Effector memory CD8-positive, alpha-beta T cell (primary cell): Measurements from ENCODE around the gene NOTCH3.

Experiments used
- ATAC-seq: fragments of 150-1000 bp; cut with Tn5 transposase; replicated peaks from 2 replicates; pipeline ENCODE4 v1.10.0; 2021; ENCODE audit warnings: mild to moderate bottlenecking, moderate library complexity
- DNase-seq, 3 experiments: peaks; one replicate each; pipeline ENCODE4 v3.0.0; 2021
- H3K27ac Mint-ChIP-seq, 2 donors: one replicate each; pipeline ENCODE4 v1.8.0; 2022; ENCODE audit warnings: mild to moderate bottlenecking in 2 of 2, mixed read lengths in 2 of 2, moderate library complexity in 2 of 2
- H3K27me3 Mint-ChIP-seq, 2 donors: one replicate each; pipeline ENCODE4 v1.8.0; 2022; ENCODE audit warnings: mixed read lengths in 2 of 2
- H3K36me3 Mint-ChIP-seq: one replicate; pipeline ENCODE4 v1.8.0; 2022; ENCODE audit warnings: mild to moderate bottlenecking, moderate library complexity, mixed read lengths; ENCODE audit not compliant: insufficient read depth
- H3K4me1 Mint-ChIP-seq, 2 donors: one replicate each; pipeline ENCODE4 v1.8.0; 2022; ENCODE audit warnings: low read depth in 2 of 2, mixed read lengths in 2 of 2
- H3K4me3 Mint-ChIP-seq, 2 donors: one replicate each; pipeline ENCODE4 v1.8.0; 2022; ENCODE audit warnings: mild to moderate bottlenecking in 2 of 2, mixed read lengths in 2 of 2, moderate library complexity in 2 of 2
- H3K9me3 Mint-ChIP-seq, 2 donors: one replicate each; pipeline ENCODE4 v1.8.0; 2022; ENCODE audit warnings: mixed read lengths in 2 of 2
- total RNA-seq, 9 experiments: gene quantifications; one replicate each; lab custom pipeline; 2026; lab: John Stamatoyannopoulos, UW

The NOTCH3 gene
- 0 to 1.3 (median 0.13) reads per million in 9 experiments for total RNA-seq

- H3K36me3 Mint-ChIP-seq: no peaks in the 10 kb centered on the region
- H3K27me3 Mint-ChIP-seq: peaks cover 53 to 88% of the 10 kb centered on the region in 2 donors
- peak within 1 kb of the TSS; percentile 44 to 72 for H3K4me3 Mint-ChIP-seq
- ATAC-seq: no peak
- H3K27ac Mint-ChIP-seq: no peak within 1 kb of the TSS
- peaks cover 0 to 10% of the 10 kb centered on the region in 2 donors for H3K4me1 Mint-ChIP-seq
- no peaks in the 10 kb centered on the region for H3K9me3 Mint-ChIP-seq
- DNase-seq: no peak
Measured at GRCh38 chr19:15200553-15201364, at the start of gene NOTCH3. Gene NOTCH3 (minus strand): TSS chr19:15200995. CDS start chr19:15200905, 90 bp downstream.

DNA sequence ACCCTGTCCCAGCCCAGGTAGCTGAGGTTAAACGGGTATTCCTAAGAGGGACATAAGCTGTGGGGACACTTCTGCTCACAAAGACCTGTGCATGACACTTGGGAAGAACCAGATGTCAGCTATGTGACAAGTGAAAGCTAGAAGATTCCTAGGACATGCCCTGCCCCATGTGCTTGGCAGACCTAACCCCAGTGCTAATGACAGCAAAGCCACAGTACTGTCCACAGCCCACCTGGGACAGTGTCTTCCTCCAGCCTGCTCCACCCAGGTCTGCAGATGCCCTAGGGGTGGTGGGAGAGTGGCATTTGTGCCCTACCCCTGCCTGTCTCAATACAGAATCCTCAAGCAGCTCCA is 49.8 kb upstream of the NOTCH3 start:
- no peaks in the 10 kb centered on the region for H3K9me3 Mint-ChIP-seq
- H3K36me3 Mint-ChIP-seq: peaks cover 70% of the 10 kb centered on the region
- no peak overlapping the region for H3K4me3 Mint-ChIP-seq

GRCh38 chr19:15249972-15250639 is 49.3 kb upstream of the NOTCH3 start:
- Mint-ChIP-seq H3K27me3 (no peaks in the 10 kb centered on the region), H3K9me3 (no peaks in the 10 kb centered on the region), H3K36me3 (peaks cover 65% of the 10 kb centered on the region), H3K27ac (no peak overlapping the region), H3K4me3 (no peak overlapping the region), H3K4me1 (peaks cover under 1 to 9% of the 10 kb centered on the region in 2 donors)
- no peak for DNase-seq
- no peak for ATAC-seq

More for the DNA sequence above, 49.8 kb upstream of the NOTCH3 start:
- DNase-seq: no peak
- H3K27me3 Mint-ChIP-seq: no peaks in the 10 kb centered on the region
- no peak for ATAC-seq
- H3K27ac Mint-ChIP-seq: no peak overlapping the region
- H3K4me1 Mint-ChIP-seq: peaks cover 0 to 9% of the 10 kb centered on the region in 2 donors

- Mint-ChIP-seq H3K36me3 (peaks cover 66% of the 10 kb centered on the region), H3K4me3 (no peak overlapping the region), H3K27me3 (no peaks in the 10 kb centered on the region), H3K27ac (no peak overlapping the region), H3K9me3 (no peaks in the 10 kb centered on the region), H3K4me1 (peaks cover 3 to 9% of the 10 kb centered on the region in 2 donors)
- ATAC-seq (no peak), DNase-seq (no peak)
Measured at GRCh38 chr19:15249528-15249874, 48.7 kb upstream of the NOTCH3 start.

DNA sequence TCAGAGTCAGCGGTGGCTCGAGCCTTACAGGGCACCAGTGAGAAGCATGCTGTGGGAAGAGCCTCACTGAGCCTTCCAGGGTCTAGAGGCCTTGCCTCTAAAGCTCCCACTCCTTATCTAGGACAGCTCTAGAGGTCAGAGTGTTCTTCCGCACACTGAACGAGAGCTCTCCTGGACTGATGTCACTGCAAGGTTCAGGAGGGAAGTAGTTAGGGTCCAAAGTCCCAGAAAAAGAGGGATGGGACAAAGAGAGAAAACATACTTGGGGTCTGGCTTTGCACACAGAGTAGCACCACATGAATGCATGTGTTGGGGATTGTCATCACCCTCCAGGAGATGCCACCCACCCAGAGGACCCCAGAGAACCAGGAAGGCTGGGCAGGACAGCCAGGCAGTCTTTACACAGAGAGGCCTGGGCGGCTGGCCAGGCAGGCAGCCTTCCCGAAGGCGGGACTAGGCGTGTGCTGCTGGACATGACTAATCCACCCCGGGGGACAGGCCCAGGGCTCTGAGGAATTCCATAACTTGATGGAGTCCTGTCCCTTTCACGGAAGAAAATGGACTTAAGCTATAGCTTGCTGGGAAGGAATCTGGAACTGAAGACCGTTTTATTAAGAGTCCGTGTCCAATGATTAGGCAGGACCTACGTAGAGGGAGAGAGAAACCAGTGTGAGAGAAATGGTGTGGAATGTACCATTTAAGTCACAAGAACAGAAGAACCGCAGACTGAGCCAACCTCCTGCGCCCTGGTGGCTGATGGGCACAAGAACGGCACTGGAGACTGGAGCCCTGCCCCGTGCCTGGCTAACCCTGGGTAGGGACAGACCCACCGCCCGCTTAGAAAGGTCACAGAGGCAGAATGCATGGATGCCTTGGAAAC is 48.1 kb upstream of the NOTCH3 start:
- Mint-ChIP-seq H3K27me3 (no peaks in the 10 kb centered on the region), H3K9me3 (no peaks in the 10 kb centered on the region), H3K36me3 (peaks cover 62% of the 10 kb centered on the region), H3K4me1 (peaks cover 3 to 9% of the 10 kb centered on the region in 2 donors), H3K4me3 (no peak overlapping the region), H3K27ac (no peak overlapping the region)
- DNase-seq (no peak), ATAC-seq (no peak)

- H3K4me3 Mint-ChIP-seq: no peak overlapping the region
- no peak for DNase-seq
- no peaks in the 10 kb centered on the region for H3K27me3 Mint-ChIP-seq
- peaks cover 3 to 10% of the 10 kb centered on the region in 2 donors for H3K4me1 Mint-ChIP-seq
- ATAC-seq: no peak
- peaks cover 63% of the 10 kb centered on the region for H3K36me3 Mint-ChIP-seq
- no peak overlapping the region for H3K27ac Mint-ChIP-seq
- H3K9me3 Mint-ChIP-seq: no peaks in the 10 kb centered on the region
Measured at GRCh38 chr19:15248106-15248505, 47.3 kb upstream of the NOTCH3 start.

GRCh38 chr19:15247107-15248014 is 46.6 kb upstream of the NOTCH3 start:
- DNase-seq: no peak

GRCh38 chr19:15246198-15246481 is 45.3 kb upstream of the NOTCH3 start:
- H3K36me3 Mint-ChIP-seq: peaks cover 58% of the 10 kb centered on the region
- H3K4me1 Mint-ChIP-seq: peaks cover 3 to 8% of the 10 kb centered on the region in 2 donors
- H3K27ac Mint-ChIP-seq: peak overlapping the region in 1 of 2 donors; percentile 4
- no peak overlapping the region for H3K4me3 Mint-ChIP-seq
- no peaks in the 10 kb centered on the region for H3K27me3 Mint-ChIP-seq
- ATAC-seq: no peak
- H3K9me3 Mint-ChIP-seq: no peaks in the 10 kb centered on the region
- no peak for DNase-seq

More at GRCh38 chr19:15247107-15248014, 46.6 kb upstream of the NOTCH3 start:
- peak overlapping the region in 1 of 2 donors; percentile 4 for H3K27ac Mint-ChIP-seq
- peaks cover 60% of the 10 kb centered on the region for H3K36me3 Mint-ChIP-seq
- no peak overlapping the region for H3K4me3 Mint-ChIP-seq
- H3K4me1 Mint-ChIP-seq: peaks cover 3 to 10% of the 10 kb centered on the region in 2 donors
- no peak for ATAC-seq
- no peaks in the 10 kb centered on the region for H3K9me3 Mint-ChIP-seq
- no peaks in the 10 kb centered on the region for H3K27me3 Mint-ChIP-seq

- peak overlapping the region in 1 of 2 donors; percentile 4 for H3K27ac Mint-ChIP-seq
Measured at GRCh38 chr19:15245370-15246197, 44.8 kb upstream of the NOTCH3 start.

GRCh38 chr19:15244808-15245207 is 44.0 kb upstream of the NOTCH3 start:
- Mint-ChIP-seq H3K9me3 (no peaks in the 10 kb centered on the region), H3K27me3 (no peaks in the 10 kb centered on the region), H3K27ac (no peak overlapping the region), H3K4me1 (peaks cover 3 to 8% of the 10 kb centered on the region in 2 donors), H3K4me3 (no peak overlapping the region), H3K36me3 (peaks cover 59% of the 10 kb centered on the region)
- ATAC-seq (no peak), DNase-seq (no peak)

More at GRCh38 chr19:15245370-15246197, 44.8 kb upstream of the NOTCH3 start:
- H3K9me3 Mint-ChIP-seq: no peaks in the 10 kb centered on the region
- H3K4me3 Mint-ChIP-seq: no peak overlapping the region
- peaks cover 62% of the 10 kb centered on the region for H3K36me3 Mint-ChIP-seq
- no peaks in the 10 kb centered on the region for H3K27me3 Mint-ChIP-seq
- DNase-seq: no peak
- no peak for ATAC-seq
- peaks cover 3 to 8% of the 10 kb centered on the region in 2 donors for H3K4me1 Mint-ChIP-seq

GRCh38 chr19:15244106-15244803 is 43.5 kb upstream of the NOTCH3 start:
- no peak overlapping the region for H3K4me3 Mint-ChIP-seq
- ATAC-seq (no peak), DNase-seq (no peak)
- H3K9me3 Mint-ChIP-seq: no peaks in the 10 kb centered on the region
- H3K4me1 Mint-ChIP-seq: peaks cover 3 to 8% of the 10 kb centered on the region in 2 donors
- no peaks in the 10 kb centered on the region for H3K27me3 Mint-ChIP-seq
- H3K27ac Mint-ChIP-seq: peak overlapping the region in 1 of 2 donors; percentile 71
- H3K36me3 Mint-ChIP-seq: peaks cover 65% of the 10 kb centered on the region
